Tibial artery (tissue), 4 donors: ENCODE measurements around the gene SLC6A19.

Source experiments
- DNase-seq, 2 donors: peaks; one replicate each; pipeline ENCODE4 v3.0.0-alpha.2; 2019
- H3K27ac ChIP-seq, 2 donors: fragments of 200-600 bp; sonication (generic) in 1 of 2; 1 replicate in 1 of 2; 2 replicates in 1 of 2; pipeline ENCODE4 v1.5.1; 2018 to 2019; ENCODE audit warnings: mild to moderate bottlenecking in 1 of 2
- H3K27me3 ChIP-seq, 2 donors: fragments of 200-600 bp; sonication (generic) in 1 of 2; one replicate each; pipeline versions ENCODE4 v1.5.1 to v1.6.0; 2016 to 2019
- H3K36me3 ChIP-seq, 3 donors: fragments of 200-600 bp; sonication (generic) in 2 of 3; one replicate each; pipeline ENCODE4 v1.5.1; 2016 to 2019; ENCODE audit warnings: mild to moderate bottlenecking in 2 of 3
- H3K4me1 ChIP-seq, 4 donors: fragments of 200-600 bp; sonication (generic) in 2 of 4; 1 replicate in 3 of 4; 2 replicates in 1 of 4; pipeline ENCODE4 v1.5.1; 2016 to 2019
- H3K4me3 ChIP-seq, 2 donors: fragments of 200-600 bp; sonication (generic) in 1 of 2; 1 replicate in 1 of 2; 2 replicates in 1 of 2; pipeline ENCODE4 v1.5.1; 2018 to 2019; ENCODE audit warnings: mild to moderate bottlenecking in 2 of 2
- H3K9me3 ChIP-seq, 3 donors: fragments of 200-600 bp; sonication (generic) in 1 of 3; one replicate each; pipeline ENCODE4 v1.5.1; 2016 to 2019
- intact Hi-C: fragments of 100-400 bp; cut with DNase I; formaldehyde crosslinking; loops from one replicate; pipeline ENCODE4 v1.15.0; 2023; ENCODE audit warnings: low total_unique reads
- TF ChIP-seq, protein P1 (sequence below), 2 experiments: fragments of 200-600 bp in 1 of 2; fragments of 450-650 bp in 1 of 2; IDR thresholded peaks; one replicate each; pipeline ENCODE4 v1.5.1; 2017 to 2019; ENCODE audit warnings: antibody characterized with exemption in 2 of 2, mild to moderate bottlenecking in 1 of 2, moderate library complexity in 1 of 2

Gene SLC6A19

DNA sequence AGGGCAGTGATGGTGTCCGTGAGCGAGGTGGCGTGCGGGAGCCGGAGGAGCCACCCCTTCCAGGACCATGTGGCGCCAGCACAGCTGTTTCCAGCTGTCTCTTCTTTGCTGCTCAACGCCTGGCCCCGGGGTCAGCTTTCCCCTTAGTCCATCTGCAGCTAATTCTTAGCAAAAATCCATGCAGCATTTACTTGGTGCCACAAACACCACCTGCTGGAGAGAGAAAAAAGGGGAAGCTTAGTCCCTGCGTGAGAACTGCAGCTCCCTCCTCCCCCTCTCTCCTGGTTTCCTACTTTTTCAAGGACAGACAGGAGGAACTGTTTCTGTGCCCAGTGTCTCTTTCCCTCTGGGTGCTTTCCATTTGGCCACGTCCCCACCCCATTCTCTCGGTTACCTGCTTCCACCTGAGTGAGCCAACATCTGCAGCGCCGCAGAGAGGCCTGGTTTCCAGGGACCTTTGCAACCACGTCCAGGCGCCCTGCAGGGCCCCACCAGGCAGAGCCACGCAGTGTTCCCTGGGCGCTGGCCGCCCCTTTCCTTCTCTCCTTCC lies 3.4 kb downstream of the SLC6A19 start:
- peaks cover 0 to 77% of the 10 kb centered on the region in 2 donors for H3K27me3 ChIP-seq
- no peaks in the 10 kb centered on the region for H3K36me3 ChIP-seq
- H3K4me3 ChIP-seq = no peak overlapping the region
- DNase-seq = no peak
- H3K4me1 ChIP-seq = no peaks in the 10 kb centered on the region
- no peaks in the 10 kb centered on the region for H3K9me3 ChIP-seq
- TF ChIP-seq, protein P1, sequence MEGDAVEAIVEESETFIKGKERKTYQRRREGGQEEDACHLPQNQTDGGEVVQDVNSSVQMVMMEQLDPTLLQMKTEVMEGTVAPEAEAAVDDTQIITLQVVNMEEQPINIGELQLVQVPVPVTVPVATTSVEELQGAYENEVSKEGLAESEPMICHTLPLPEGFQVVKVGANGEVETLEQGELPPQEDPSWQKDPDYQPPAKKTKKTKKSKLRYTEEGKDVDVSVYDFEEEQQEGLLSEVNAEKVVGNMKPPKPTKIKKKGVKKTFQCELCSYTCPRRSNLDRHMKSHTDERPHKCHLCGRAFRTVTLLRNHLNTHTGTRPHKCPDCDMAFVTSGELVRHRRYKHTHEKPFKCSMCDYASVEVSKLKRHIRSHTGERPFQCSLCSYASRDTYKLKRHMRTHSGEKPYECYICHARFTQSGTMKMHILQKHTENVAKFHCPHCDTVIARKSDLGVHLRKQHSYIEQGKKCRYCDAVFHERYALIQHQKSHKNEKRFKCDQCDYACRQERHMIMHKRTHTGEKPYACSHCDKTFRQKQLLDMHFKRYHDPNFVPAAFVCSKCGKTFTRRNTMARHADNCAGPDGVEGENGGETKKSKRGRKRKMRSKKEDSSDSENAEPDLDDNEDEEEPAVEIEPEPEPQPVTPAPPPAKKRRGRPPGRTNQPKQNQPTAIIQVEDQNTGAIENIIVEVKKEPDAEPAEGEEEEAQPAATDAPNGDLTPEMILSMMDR (IDR thresholded peaks at IDR 0.05) = no peak
- intact Hi-C loops = no loop called here
- H3K27ac ChIP-seq = no peak overlapping the region

- intact Hi-C loops = no loop called here
- Histone ChIP-seq H3K9me3 (no peaks in the 10 kb centered on the region), H3K27ac (no peak overlapping the region), H3K4me1 (no peaks in the 10 kb centered on the region), H3K27me3 (peaks cover 0 to 69% of the 10 kb centered on the region in 2 donors), H3K4me3 (no peak overlapping the region), H3K36me3 (no peaks in the 10 kb centered on the region)
- no peak for DNase-seq
- TF ChIP-seq, protein P1 (IDR thresholded peaks at IDR 0.05) = no peak
Measured at GRCh38 chr5:1205255-1206180, 4.1 kb downstream of the SLC6A19 start.

DNA sequence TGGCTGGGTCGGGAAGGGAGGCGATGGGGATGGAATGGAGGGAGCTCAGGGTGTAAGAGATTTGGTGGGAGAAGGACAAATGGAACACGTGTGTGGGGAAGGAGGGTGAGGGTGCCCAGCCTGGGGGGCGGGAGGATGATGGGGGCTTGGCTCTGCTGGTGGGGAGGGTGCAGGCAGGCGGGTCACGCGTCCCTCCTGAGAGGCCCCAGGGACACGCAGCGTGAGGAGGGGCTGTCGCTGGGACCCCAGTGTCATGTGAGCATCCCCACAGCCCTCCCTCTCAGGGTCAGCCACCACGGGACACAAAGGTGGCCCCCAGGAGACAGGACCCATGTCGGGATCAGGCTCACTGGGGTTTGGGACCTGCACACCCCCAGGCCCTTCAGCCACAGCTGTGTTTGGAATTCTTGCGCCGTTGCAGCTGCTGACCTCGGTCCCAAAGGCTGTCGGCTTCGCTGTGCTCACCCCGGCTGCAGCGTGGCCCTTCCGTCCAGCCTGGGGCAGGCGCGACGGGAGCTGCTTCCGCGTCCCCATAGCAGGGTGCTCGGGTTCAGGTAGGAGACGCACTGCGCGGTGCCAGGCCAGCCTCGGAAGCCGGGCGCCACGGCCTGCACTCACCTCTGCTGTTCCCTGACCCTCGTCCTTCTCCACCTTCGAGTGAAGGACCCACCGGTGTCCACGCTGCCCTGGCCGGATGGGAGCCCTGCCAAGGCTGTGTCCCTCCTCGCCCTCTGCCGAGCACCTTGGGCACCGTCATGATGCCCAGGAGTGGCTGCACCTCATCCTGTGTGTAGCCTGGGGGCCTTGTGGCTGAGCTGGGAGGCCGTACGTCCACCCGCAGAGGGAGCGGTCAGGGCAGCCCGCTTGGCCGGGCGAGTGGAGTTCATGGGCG lies 5.4 kb downstream of the SLC6A19 start:
- intact Hi-C loops = no loop called here
- Histone ChIP-seq H3K4me1 (no peaks in the 10 kb centered on the region), H3K27me3 (peaks cover 0 to 60% of the 10 kb centered on the region in 2 donors), H3K4me3 (no peak overlapping the region), H3K36me3 (no peaks in the 10 kb centered on the region), H3K9me3 (no peaks in the 10 kb centered on the region), H3K27ac (no peak overlapping the region)
- DNase-seq = no peak
- TF ChIP-seq, protein P1 (IDR thresholded peaks at IDR 0.05) = no peak

GRCh38 chr5:1207555-1207954 lies 6.2 kb downstream of the SLC6A19 start:
- Histone ChIP-seq H3K27ac (no peak overlapping the region), H3K4me3 (no peak overlapping the region), H3K4me1 (no peaks in the 10 kb centered on the region), H3K9me3 (no peaks in the 10 kb centered on the region), H3K36me3 (no peaks in the 10 kb centered on the region), H3K27me3 (peaks cover 0 to 52% of the 10 kb centered on the region in 2 donors)
- TF ChIP-seq, protein P1 (IDR thresholded peaks at IDR 0.05) = no peak
- intact Hi-C loops = no loop called here
- DNase-seq = no peak

- H3K4me3 ChIP-seq = no peak overlapping the region
- peaks cover 0 to 49% of the 10 kb centered on the region in 2 donors for H3K27me3 ChIP-seq
- no peak for DNase-seq
- H3K9me3 ChIP-seq = no peaks in the 10 kb centered on the region
- no peak overlapping the region for H3K27ac ChIP-seq
- intact Hi-C loops = no loop called here
- TF ChIP-seq, protein P1 (IDR thresholded peaks at IDR 0.05) = no peak
- H3K4me1 ChIP-seq = no peaks in the 10 kb centered on the region
- H3K36me3 ChIP-seq = no peaks in the 10 kb centered on the region
Measured at GRCh38 chr5:1208221-1208742, 6.9 kb downstream of the SLC6A19 start.
